Activated naive CD4-positive, alpha-beta T cell treated with anti-CD3 and anti-CD28 coated beads, Interleukin-2, amount 50 U/mL, for 72 hours (primary cell): Measurements from ENCODE around the gene PRSS16. TPM values are rescaled to one million over a fixed set of nuclear protein-coding genes. Genes with fewer than 3 reads are reported as not detected.
A peak's percentile ranks its signal among the peaks of the same experiment; 100 is the strongest.
"Not testable (repeated sequence)": the region's sequence is repeated elsewhere in the genome, so short reads cannot be mapped to it uniquely, and the experiment has no call there.

ENCODE experiments used
- ATAC-seq, 2 donors: fragments of 150-1000 bp; cut with Tn5 transposase; 2 replicates each; pipeline ENCODE4 v1.10.0; 2021; ENCODE audit warnings: mild to moderate bottlenecking in 2 of 2, moderate library complexity in 2 of 2
- DNase-seq, 2 donors: peaks; one replicate each; pipeline ENCODE4 v3.0.0; 2021 to 2022; ENCODE audit warnings: low spot score in 2 of 2
- H3K27ac Mint-ChIP-seq, 2 donors: one replicate each; pipeline ENCODE4 v1.8.0; 2022; ENCODE audit warnings: mild to moderate bottlenecking in 2 of 2, mixed read lengths in 2 of 2
- H3K36me3 Mint-ChIP-seq, 2 donors: one replicate each; pipeline ENCODE4 v1.8.0; 2022; ENCODE audit warnings: mixed read lengths in 2 of 2
- H3K9me3 Mint-ChIP-seq, 2 donors: one replicate each; pipeline ENCODE4 v1.8.0; 2022; ENCODE audit warnings: mixed read lengths in 2 of 2
- total RNA-seq, 2 donors: library from RNA; stranded (reverse); gene quantifications; one replicate each; pipeline ENCODE4 v1.2.3, GENCODE V29; 2022

PRSS16 gene
- total RNA-seq, 2 donors from 2014 or later = 1.3 to 2.5 TPM

DNA sequence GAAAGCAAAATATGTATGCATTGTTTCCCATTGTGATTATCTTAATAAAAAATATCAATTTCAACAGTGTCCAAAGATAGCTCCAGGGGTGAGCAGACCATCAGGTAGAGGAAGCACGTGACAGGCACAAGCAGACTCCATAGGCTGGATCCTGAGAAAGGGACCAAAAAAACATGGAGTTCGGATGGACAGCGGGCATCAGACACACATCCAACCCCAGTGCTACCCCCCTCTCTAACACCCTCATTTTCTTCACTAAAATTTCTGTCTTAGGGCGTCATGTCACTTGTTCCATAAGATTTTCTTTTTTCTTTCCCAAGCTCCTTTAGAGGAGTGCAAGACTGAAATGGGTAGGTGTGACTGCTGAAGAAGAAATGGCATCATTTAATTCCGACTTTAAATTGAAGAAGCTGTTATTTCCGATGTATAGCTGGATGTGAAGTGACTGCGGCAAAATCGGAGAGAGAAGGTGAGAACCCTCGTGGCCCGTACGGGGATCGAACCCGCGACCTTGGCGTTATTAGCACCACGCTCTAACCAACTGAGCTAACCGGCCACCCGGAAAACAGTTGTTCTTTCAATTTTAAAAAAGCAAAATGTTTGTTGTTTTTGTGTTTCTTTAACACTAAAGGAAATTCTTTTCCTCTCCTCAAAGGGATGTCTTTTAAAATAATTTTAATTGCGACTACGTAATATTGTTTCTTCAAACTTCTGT lies 10.3 kb upstream of the PRSS16 start:
- peak; percentile 64 to 73 for ATAC-seq

DNA sequence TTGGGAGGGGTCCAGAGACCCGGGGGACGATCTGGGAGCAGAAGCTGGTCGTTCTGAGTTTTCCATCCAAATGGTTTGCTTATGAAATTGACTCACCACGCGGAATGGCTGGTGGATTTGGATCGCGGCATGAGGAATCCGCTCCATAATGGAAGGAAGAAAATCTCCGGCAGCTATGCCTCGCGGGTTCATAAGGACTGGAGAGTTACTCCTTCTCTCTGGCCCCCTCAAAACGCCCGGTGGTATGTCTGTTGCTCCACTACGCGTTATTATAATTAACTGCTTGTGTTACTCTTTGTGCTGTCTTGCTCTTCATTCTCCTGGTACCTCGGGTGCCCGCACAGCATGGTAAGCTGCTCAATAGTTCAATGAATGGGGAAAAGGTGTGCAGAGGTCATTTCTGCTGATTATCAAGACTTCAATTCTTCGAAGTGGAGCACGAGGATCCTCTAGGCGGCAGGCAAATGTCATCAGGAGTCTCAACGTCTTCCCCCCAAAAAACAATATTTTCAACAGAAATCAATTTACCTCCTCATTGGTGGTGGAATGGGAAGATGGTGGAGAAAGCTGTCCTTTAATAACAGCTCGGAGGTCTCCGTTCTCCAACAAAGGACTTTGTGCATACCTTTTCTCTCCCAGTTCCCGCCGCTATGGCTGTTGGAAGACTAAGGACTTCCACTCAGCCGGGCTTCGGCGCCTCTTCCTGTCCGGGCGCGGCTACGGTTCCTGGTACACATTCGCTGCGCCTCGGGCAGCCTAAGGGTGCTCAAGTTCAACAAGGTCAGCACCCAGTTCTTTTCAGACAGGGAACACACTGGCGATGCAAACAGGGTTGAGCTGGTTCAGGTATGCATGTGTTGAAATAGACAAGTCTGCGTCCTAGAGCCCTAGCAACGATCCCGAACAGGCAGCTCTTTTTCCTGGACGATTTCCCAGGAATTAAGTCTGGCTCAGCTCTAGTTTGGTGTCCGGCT lies 9.2 kb upstream of the PRSS16 start:
- Mint-ChIP-seq H3K27ac (peak overlapping the region; percentile 25 to 96), H3K36me3 (peaks cover 30 to 38% of the 10 kb centered on the region in 2 donors), H3K9me3 (peaks cover 7 to 10% of the 10 kb centered on the region in 2 donors)
- ATAC-seq = no peak
- no peak for DNase-seq

More for the DNA sequence above, 10.3 kb upstream of the PRSS16 start:
- peak in 1 of 2 donors; percentile 64 for DNase-seq
- Mint-ChIP-seq H3K27ac (peak overlapping the region; percentile 25 to 96), H3K9me3 (peaks cover 9 to 13% of the 10 kb centered on the region in 2 donors), H3K36me3 (peaks cover 33 to 39% of the 10 kb centered on the region in 2 donors)

DNA sequence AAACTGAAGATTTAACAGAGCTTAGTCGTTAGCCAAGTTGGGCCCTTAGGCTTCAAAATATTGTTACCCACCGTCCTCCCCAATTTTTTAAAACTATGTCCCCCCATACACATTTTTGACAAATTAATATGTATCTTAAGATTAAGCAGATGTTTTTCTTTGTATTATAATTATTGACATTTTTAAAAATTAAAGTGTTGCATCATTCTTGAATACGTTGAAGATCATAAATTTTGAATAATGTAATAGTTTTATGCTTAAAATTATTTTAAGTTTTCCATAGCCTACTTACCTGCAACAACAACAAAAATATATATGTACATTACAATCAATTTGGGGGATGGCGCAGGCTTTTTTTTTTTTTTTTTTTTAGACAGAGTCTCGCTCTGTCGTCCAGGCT lies 8.2 kb upstream of the PRSS16 start:
- Mint-ChIP-seq H3K27ac (no peak overlapping the region), H3K36me3 (peaks cover 28 to 35% of the 10 kb centered on the region in 2 donors), H3K9me3 (peaks cover 6 to 9% of the 10 kb centered on the region in 2 donors)
- no peak for ATAC-seq
- no peak for DNase-seq

DNA sequence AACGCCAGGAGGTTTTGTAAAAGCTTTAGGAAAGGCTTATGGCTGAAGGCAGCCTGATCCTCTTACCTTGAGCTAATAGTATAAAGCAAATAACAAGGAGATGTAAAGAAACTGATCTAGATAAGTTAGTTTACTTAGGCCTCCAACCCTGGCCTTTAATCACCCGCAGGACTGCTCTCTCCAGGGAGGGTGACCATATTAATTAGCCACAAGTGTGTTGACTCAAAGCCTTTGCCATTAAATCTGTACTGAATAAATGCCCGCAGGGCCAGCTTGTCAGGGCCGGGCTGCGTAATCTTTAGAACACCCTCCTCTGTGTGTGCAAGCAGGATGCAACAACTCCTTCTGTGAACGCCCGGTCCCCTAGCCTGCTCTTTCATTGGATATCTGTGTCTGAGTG lies 6.1 kb upstream of the PRSS16 start:
- H3K27ac Mint-ChIP-seq = no peak overlapping the region
- H3K9me3 Mint-ChIP-seq = peaks cover 6 to 9% of the 10 kb centered on the region in 2 donors
- DNase-seq = no peak
- ATAC-seq = no peak
- H3K36me3 Mint-ChIP-seq = peaks cover 26 to 31% of the 10 kb centered on the region in 2 donors

DNA sequence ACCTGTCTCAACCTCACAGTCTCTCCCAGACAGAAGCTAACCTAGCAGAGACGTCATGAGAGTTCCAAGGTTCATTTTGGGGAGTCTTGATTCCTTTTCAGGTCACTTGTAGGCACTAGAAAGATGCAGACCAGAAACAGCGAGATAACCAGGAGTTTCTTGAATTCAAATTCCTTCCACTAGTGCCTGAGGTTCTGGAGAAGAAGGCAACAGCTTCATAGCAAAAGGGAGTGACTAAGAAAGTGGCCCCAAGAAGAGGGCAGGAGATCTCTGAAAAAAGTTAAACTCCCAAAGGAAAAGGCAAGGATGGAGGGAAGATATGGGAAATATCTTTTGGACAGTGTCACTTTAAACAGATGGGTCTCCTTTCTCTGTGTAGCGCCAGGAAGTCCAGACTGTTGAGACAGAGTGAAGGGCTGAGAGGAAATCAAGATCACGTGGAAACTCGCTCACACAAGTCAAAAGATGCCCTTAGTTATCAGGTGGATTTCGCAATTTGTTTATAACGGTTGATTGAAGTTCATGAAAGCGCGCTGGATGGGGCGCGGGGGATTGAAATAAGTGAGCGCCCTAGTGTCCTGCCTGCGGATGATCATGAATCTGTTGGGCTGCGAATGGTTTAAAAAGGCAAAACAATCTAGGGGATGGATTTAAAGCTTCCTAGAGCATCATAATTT lies 4.8 kb upstream of the PRSS16 start:
- Mint-ChIP-seq H3K36me3 (peaks cover 13 to 18% of the 10 kb centered on the region in 2 donors), H3K27ac (no peak overlapping the region), H3K9me3 (peaks cover 0 to 6% of the 10 kb centered on the region in 2 donors)
- DNase-seq (no peak), ATAC-seq (no peak)

DNA sequence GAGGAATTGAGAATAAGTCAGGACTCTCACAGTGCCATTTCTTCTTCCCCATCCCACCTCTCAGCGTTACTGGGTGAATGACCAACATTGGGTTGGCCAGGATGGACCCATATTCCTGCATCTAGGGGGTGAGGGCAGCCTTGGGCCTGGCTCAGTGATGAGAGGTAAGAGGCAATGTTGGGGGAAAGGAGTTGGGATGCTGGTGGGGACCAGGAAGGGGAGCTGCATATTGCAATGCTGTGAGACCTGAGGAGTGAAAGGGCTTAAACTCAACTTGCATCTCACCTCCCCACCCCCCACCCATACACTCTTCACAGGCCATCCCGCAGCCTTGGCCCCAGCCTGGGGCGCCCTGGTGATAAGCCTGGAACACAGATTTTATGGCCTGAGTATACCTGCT lies 1.3 kb downstream of the PRSS16 start:
- ATAC-seq (no peak), DNase-seq (no peak)
- peaks cover 0 to 4% of the 10 kb centered on the region in 2 donors for H3K36me3 Mint-ChIP-seq
- H3K27ac Mint-ChIP-seq = no peak overlapping the region
- H3K9me3 Mint-ChIP-seq = no peaks in the 10 kb centered on the region

DNA sequence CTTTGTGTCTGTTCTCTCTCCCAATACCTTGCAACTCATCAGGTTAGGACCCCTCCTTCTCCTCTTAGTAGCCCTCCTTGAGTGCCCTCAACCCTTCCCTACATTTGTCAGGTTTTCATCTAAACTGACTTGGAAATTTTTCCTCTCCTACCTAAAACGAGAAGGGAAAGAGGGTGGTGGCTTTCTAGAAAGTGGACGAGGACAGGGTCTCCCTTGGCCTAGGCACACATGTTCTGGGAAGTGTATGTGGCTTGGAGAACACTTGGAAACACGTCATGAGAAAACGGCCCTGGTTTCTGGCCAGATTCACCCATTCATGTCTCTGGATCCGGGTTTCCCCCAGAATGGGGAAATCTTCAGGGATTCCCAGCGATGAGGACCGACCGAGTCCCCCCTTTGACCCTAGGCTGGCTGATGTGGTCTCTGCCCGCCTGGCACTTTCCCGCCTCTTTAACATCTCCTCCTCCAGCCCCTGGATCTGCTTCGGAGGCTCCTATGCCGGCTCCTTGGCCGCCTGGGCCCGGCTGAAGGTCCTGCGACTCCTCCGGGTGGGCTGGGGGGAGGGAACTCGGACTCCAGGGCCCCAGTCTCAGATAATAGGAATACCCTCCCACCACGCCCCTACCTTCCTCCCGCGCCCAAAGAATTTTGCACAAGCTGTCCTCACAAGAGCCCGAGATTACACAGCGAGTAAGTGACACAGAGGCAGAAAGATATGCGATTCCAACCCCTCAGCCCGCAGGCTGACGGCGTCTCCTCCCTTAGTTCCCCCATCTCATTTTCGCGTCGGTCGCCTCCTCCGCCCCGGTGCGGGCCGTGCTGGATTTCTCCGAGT lies 3.0 kb downstream of the PRSS16 start:
- ATAC-seq (no peak), DNase-seq (no peak)
- Mint-ChIP-seq H3K9me3 (no peaks in the 10 kb centered on the region), H3K36me3 (peaks cover 0 to 4% of the 10 kb centered on the region in 2 donors), H3K27ac (peak overlapping the region in 1 of 2 donors; percentile 6)

DNA sequence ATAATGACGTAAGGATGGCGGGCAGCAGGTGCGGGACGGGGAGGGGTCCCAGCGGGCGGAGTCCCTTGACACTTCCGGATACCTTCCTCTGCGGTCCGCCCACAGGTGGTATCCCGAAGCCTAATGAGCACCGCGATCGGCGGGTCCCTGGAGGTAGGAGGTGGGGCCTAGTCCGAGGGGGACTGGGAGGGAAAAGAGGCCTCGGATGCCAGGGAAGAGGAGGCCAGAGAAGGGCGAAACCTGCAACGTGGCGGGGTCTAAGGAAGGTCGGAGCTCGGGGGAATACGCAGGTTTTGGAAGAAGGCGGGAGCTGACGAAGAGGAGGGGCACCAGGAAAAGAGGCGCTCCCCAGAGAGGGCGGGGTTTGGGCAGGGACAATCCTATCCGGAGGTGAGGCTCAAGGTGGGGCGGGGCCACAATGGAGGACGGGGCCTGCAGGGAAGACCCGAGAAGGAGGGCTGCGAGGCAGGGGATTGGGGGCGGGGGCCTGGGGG lies 3.7 kb downstream of the PRSS16 start:
- DNase-seq (peak; percentile 67 to 70), ATAC-seq (peak; percentile 84 to 90)
- H3K9me3 Mint-ChIP-seq = no peaks in the 10 kb centered on the region
- peaks cover 0 to 4% of the 10 kb centered on the region in 2 donors for H3K36me3 Mint-ChIP-seq
- H3K27ac Mint-ChIP-seq = peak overlapping the region; percentile 6 to 46

DNA sequence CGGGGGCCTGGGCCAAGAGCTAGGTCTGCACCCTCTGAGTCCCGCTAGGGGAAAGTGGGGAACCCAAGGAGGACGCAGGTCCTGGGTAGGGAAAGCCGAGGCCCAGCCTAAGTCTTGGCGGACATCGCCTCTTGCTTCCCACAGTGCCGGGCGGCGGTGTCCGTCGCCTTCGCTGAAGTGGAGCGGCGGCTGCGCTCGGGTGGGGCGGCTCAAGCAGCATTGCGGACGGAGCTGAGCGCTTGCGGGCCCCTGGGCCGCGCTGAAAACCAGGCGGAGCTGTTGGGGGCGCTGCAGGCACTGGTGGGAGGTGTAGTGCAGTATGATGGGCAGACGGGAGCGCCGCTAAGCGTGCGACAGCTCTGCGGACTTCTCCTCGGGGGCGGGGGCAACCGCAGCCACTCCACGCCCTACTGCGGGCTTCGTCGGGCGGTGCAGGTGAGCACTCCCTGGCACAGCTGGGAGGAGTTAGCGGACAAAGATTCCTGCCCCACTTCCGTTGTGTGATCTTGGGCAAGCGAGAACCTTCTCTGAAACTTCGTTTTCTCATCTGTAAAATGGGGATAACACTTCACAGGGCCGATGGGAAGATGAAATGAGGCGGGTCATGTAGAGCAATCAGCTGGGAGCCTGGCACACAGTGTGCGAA lies 4.2 kb downstream of the PRSS16 start:
- Mint-ChIP-seq H3K36me3 (peaks cover 0 to 4% of the 10 kb centered on the region in 2 donors), H3K27ac (no peak overlapping the region), H3K9me3 (no peaks in the 10 kb centered on the region)
- peak; percentile 67 to 70 for DNase-seq
- peak; percentile 86 to 90 for ATAC-seq

DNA sequence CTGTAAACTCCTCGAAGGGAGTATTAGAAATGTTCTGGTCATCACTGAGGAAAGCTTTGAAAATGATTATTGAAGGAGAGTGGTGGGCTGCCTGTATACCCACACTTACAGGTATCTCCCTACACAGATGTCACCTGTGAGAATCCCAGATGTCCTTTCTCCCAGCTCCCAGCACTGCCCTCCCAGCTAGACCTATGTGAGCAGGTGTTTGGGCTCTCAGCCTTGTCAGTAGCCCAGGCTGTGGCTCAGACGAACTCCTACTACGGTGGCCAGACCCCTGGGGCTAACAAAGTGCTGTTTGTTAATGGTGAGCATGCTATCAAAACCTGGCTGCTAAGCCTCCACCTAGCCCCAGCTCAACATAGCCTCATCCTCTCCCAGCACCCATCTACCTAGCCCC lies 7.1 kb downstream of the PRSS16 start:
- Mint-ChIP-seq H3K36me3 (peaks cover 0 to under 1% of the 10 kb centered on the region in 2 donors), H3K27ac (no peak overlapping the region), H3K9me3 (no peaks in the 10 kb centered on the region)
- DNase-seq = no peak
- no peak for ATAC-seq

DNA sequence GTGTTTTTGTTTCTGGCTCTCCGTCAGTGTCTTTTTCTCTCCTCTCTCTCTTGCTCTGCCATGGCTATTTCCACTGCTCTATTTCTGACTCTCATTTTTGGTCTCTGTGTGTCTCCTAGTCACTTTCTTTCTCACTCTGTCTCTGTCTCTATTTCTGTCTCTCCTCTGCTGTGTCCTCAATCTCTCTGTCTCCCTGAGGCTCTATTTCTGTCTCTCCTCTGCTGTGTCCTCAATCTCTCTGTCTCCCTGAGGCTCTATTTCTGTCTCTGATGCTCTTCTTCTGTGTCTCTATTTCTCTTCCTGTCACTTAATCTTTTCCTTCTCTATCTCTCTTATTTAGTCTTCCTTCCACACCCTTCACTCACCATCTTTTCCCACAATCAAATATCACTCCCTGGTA lies 8.4 kb downstream of the PRSS16 start:
- Mint-ChIP-seq H3K27ac (no peak overlapping the region), H3K9me3 (no peaks in the 10 kb centered on the region), H3K36me3 (no peaks in the 10 kb centered on the region)
- DNase-seq (no peak), ATAC-seq (no peak)

DNA sequence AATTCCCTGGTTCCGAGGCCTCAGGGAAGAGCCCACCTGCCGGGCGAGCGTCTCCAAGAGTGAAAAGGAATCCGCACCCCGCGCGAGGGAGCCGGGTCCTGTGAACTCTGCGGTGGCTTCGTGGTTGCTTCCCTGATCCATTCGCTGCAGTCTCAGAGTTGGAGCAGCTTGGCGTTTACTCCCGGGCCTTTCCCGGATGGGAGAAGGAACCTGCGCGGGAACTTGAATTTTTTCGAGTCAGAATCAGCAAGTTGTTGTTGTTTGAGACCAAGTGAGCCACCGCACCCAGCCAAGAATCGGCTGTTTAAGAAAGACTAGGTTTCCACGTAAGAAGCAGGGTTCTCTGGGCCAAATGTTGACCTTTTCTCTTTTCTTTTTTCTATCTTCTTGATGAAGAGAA lies 12.9 kb downstream of the PRSS16 start:
- no peaks in the 10 kb centered on the region for H3K36me3 Mint-ChIP-seq
- no peaks in the 10 kb centered on the region for H3K9me3 Mint-ChIP-seq
- H3K27ac Mint-ChIP-seq = no peak overlapping the region
- DNase-seq (no peak), ATAC-seq (no peak)

DNA sequence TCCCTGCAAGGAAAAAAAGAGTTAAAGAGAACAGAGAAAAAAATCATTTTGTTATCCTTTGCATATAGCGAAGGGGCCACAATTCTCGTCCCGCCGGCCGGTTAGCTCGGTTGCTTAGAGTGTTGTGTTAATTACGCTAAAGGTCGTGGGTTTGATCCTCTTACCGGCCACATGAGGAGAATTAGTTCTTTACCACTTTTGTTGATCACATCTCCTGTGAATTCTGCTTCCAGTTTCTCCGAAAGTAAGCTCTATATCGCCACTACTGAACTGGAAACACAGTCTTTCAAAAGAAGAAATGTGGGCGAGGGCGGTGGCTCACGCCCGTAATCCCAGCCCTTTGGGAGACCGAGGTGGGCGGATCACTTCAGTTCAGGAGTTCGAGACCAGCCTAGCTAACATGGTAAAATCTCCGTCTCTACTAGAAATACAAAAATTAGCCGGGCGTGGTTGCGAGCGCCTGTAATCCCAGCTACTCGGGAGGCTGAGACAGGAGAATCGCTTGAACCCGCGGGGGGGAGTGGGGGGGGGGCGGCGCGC lies 13.4 kb downstream of the PRSS16 start:
- no peaks in the 10 kb centered on the region for H3K36me3 Mint-ChIP-seq
- H3K9me3 Mint-ChIP-seq = no peaks in the 10 kb centered on the region
- no peak for ATAC-seq
- DNase-seq = no peak
- H3K27ac Mint-ChIP-seq = no peak overlapping the region

DNA sequence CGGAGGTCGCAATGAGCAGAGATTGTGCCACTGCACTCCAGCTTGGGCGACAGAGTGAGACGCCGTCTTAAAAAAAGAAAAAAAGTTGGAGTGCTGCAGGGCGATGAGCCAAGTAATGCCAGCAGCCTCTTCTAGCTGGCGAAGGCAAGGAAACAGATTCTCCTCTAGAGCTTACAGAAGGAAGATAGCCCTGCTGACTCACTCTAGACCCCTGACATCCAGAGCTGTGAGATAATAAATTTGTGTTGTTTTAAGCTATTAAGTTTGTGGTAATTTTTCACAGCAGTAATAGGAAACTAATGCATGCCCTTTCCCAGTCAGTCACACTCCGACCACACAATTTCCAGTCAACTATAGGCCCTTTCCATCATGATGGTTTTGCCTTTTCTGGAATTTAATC lies 16.4 kb downstream of the PRSS16 start:
- ATAC-seq (no peak), DNase-seq (no peak)
- Mint-ChIP-seq H3K27ac (no peak overlapping the region), H3K36me3 (peaks cover 7 to 8% of the 10 kb centered on the region in 2 donors), H3K9me3 (peaks cover 0 to 3% of the 10 kb centered on the region in 2 donors)

DNA sequence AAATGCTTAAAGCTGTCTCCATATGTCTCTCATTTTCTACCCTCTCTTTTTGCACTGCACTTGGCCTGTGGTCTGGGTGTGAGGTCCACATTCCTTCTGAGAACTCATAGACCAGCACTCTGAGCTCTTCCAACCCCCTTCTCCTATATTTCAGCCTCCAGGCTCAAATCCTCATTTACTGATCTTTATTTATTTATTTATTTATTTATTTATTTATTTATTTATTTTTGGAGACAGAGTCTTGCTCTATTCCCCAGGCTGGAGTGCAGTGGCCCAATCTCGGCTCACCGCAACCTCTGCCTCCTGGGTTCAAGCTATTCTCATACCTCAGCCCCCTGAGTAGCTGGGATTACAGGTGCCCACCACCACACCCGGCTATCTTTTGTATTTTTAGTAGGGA lies 19.5 kb downstream of the PRSS16 start:
- H3K9me3 Mint-ChIP-seq, ATAC-seq, H3K27ac Mint-ChIP-seq, DNase-seq: not testable (repeated sequence)
- H3K36me3 Mint-ChIP-seq = peaks cover 8 to 10% of the 10 kb centered on the region in 2 donors
